GM21526 (cell line): ENCODE data around the gene AVEN.
"Not testable (repeated sequence)": the region's sequence is repeated elsewhere in the genome, so short reads cannot be mapped to it uniquely, and the experiment has no call there.

Experiments used
- ATAC-seq: cut with Tn5 transposase; IDR thresholded peaks from one replicate; pipeline ENCODE4 v1.9.1; 2021; ENCODE audit warnings: moderate library complexity; ENCODE audit not compliant: unreplicated experiment, low FRiP score

Gene AVEN

DNA sequence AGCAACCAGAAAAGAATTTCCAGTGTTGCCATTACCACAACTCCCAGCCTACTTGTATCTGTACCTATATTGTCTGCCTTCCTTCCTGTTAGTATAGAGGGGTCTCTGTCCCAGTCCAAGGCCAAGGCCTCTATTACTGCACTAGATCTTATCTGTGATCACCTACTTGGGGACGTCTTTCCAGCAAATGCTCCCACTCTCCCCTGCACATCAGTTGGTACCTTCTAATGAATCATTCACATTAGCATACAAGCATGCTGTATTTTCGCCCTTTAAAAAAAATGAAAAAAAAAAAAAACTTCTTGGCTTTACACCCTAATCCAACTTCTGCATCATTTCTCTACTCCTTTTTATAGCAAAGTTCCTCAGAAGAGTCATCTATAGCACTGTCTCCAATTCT lies 4.8 kb upstream of the AVEN start:
- ATAC-seq = no peak

DNA sequence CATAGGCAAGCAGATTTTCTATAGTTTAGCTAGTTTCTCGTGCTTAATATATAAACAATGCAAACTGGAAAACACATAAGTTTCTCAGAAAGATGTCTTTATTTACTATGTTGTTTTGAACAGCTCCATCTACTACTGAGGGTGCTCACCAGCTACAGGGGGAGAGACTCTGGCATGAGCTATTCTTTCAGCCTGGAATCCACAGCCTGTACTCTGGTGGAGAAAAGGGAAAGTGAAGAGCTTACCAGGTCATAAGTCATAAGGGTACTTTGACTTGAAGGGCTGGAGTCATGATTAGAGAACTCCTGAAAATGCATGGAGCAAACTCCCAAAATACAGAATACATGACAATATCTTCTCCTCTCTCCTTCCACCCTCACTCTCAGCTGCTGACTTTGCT lies 4.4 kb upstream of the AVEN start:
- ATAC-seq = no peak

DNA sequence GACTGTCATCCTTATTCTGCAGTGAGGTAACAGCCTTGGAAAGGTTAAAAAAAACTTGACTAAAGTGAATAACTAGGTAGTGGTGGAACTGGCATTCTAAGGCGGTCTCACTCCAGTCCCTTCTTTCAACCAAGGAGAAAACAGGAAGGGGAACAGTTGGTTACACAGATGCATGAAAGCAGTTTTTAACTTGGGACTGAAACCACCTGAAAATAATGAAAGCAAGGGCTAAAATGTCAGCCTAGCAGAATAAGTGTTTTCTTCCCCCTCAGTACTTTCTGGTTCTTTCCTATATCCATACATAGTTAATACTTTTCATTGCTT lies 748 bp upstream of the AVEN start:
- peak; percentile 18 for ATAC-seq

DNA sequence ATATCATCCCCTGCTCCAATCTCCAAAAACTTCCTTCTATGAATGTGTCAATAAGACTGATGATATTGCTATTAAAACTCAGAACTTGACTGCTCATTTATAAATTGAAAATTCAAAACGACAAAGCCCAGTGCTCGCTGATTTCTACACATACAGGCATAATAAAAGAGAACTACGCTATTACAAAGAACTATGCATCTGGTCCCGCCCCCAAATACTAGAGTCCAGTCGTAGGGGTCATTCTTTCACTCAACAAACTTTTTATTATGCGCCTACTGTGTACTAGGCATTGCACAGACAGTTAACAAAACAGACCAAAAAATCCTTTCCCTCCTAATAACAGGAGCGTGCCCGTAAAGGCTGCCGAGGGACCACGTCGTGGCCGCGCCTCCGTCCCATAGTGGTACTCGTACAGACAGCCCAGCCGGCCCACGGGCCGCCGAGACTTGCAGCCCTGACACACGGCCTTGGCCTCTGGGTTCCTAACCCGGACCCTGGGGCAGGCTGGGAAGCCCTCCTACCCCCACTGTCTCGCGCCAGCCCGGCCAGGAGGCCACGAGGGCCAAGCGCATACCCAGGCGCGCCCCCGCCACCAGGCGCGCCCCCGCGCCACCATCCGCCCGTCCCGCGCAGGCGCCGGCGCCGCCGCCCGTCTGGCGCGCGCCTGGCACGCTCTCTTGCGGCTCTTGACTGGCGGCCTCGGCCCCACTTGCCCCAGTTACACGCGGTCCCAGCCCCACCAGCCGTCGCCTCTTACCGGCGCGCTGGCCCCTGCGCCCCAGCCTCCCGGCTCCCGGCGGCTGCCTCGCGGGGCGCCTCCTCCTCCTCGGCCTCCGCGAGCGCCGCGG lies 757 bp downstream of the AVEN start:
- ATAC-seq = peak; percentile 57

DNA sequence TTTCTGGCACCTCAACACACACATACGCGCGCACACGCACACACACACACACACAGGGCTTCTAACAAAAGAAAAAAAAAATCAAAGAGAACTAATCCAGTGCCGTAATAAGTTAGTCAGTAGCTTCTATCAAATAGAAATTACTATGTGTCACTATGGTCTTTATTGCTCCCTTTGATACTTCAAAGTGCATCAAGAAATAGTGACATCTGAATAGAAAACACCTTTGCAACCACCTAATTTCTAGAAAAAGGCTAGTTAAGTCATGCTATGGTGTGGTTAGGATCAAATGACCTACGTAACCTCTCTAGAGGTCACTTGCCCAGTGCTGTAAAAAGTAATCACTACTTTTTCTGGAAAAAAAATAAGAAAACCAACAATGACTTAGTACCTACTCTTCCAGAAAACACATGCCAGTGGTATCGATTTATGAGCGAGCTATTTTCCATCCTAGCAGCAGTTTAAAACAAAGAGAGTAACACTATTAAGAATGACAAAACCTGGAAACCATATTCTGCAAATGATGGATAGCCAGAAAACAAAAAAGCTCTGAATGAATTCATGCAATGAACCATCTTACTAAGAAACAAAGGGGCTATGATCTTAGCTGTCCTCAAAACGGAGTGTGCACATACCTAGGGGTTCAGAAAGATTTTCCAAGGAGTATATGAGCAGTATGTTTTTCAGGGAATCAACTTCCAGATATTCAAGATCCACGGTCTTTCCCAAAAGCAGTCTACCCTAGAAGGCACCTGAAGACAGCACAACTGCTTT lies 6.8 kb downstream of the AVEN start:
- ATAC-seq = no peak

DNA sequence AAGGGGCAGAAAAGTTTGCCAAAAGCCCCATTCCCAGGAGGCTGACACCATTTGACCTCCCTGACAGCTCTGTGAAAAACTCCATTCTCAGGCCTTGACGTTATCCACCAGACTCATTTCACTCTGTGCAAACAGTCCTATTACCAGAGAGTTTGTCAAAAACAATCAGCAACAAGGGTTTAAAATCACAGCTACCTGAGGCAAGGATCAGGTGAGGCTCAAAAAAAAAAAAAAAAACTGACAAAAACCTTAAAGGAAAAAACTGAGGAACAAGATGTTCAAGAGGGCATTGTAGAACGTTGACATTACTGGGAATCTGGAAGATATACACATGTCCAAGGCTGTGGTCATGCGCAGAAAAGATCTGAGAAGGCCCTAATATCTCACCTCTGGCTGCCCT lies 11.4 kb downstream of the AVEN start:
- ATAC-seq = no peak

DNA sequence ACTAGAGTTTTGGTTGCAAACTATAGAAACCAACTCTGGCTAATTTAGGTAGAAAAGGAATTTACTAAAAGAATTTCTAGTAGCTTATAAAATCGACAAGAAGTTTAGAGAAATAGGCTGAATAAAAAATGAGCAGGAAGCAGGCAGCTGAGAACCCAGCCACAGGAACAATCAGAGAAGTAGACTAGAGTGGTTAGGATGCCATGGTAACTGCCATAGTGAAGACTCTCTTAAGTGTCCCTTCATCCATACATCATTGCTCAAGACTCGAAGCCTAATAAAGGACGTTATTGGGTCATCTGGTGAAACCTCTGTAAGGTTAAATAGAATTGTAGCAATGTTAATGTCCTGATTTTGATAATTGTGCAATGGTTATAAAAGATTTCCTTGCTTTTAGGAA lies 13.8 kb downstream of the AVEN start:
- ATAC-seq = no peak

DNA sequence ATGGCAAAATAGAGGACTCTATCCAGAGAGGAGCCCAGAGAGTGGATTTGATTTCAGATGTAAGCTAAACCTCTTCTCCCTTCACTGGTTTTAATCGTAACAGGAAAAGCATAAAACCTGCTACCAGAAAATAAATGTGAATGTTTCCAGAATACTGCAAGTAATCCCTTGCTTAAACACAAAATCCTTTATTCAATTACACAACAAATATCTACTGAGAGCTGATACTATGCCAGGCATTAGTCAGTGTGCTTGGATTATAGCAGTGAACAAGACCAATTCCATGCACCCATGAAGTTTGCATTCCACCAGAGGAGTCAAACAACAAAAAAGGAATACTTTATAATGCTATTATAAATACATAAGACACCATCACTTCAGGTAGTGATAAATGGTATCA lies 15.1 kb downstream of the AVEN start:
- ATAC-seq = no peak

DNA sequence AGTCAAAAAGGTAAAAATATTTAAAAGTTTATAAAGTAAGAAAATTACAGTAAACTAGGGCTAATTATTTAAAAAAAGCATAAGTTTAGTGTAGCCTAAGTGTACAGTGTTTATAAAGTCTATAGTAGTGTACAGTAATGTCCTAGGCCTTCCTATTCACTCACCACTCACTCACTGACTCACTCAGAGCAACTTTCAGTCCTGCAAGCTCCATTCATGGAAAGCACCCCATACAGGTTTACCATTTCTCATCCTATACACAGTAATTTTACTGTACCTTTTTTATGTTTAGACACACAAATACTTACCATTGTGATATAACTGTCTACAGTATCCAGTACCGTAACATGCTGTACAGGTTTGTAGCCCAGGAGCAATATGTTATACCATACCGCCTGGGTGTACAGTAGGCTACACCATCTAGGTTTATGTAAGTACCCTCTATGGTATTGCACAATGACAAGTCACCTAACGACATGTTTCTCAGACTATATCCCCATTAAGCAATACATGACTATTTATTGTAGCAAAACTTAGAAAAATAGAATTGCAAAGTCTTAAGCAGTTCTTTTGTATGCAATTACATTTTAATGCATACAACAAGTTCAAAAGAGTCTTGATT lies 19.5 kb downstream of the AVEN start:
- no peak for ATAC-seq

DNA sequence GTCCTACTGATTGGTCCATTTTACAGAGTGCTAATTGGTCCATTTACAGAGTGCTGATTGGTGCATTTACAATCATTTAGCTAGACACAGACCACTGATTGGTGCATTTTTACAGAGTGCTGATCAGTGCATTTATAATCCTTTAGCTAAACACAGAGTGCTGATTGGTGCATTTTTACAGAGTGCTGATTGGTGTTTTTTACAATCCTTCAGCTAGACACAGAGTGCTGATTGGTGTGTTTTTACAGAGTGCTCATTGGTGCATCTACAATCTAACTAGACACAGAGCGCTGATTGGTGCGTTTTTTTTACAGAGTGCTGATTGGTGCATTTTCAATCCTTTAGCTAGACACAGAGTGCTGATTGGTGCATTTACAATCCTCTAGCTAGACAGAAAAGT lies 20.3 kb downstream of the AVEN start:
- not testable (repeated sequence) for ATAC-seq

DNA sequence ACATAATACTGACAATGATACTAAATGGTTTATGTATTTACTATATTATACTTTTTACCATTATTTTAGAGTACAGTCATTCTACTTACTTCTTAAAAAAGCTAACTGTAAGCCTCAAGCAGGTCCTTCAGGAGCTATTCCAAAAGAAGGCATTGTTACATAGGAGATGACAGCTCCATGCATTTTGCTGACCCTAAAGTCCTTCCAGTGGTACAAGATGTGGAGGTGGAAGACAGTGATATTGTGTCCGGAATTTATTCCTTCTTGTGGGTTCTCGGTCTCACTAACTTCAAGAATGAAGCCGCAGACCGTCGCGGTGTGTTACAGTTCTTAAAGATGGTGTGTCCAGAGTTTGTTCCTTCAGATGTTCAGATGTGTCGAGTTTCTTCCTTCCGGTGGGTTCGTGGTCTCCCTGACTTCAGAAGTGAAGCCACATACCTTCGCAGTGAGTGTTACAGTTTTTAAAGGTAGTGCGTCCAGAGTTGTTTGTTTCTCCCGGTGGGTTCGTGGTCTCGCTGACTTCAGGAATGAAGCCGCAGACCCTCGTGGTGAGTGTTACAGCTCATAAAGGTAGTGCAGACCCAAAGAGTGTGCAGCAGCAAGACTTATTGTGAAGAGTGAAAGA lies 20.9 kb downstream of the AVEN start:
- ATAC-seq = no peak

DNA sequence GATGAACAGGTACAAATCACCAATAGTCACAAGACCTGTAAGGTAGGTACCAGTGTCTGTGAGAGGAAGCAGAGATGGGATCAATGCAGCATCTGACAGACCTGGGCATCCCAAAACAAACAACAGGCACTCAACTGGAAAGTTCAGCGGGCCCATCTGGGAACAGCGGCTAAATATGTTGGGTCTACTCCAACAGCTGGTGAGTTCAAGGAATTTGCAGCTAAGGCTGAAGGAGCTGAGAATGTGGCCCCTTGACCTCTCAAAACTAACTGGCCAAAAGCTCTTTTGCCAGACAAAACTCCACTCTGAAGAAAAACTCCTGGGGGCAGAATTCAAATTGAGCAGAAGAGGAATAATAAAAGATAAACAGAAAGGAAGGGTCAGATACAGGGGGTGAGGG lies 24.4 kb downstream of the AVEN start:
- no peak for ATAC-seq

DNA sequence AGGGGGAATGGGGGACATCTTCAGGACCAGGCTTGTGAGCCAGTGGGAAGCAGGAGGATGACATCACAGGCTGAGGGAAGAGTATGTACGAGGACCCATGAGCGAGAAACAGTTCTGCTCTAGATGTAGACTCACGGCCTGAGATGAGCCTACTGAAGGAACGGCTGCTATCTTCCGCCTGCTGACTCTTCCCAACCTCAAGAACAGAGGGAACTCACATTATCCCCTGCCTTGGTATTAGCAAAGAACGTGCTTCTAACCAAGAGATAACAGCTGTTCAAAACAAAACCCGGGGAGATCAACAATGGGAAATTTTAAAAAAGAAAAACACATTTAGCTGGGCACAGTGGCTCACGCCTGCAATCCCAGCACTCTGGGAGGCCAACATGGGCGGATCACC lies 25.3 kb downstream of the AVEN start:
- no peak for ATAC-seq

DNA sequence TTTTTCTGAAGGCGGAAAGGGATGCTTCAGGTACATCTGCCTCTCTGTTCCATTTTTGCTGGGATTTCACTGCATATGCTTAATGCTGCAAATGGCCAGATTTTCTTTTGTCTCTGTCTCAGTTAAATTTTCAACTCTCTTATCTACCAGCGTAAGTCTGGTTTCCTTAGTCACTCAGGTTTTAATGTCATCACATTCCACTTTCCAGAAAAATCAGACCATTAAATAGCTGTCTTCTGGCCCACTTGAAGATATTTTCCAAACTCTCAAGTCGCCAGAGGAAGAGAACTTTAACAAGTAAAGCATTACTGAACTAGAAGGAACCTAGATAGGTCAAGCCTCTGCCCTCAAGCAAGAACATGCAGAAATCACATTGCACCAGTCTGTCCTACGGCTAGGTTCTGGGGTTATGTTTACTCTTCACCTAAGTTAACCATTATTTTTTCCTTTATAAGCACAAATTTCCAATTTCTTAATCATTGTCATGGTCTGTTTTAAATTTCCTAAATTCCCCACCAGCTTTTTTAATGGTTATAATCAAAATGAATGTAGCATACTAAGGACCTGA lies 26.5 kb downstream of the AVEN start:
- no peak for ATAC-seq

DNA sequence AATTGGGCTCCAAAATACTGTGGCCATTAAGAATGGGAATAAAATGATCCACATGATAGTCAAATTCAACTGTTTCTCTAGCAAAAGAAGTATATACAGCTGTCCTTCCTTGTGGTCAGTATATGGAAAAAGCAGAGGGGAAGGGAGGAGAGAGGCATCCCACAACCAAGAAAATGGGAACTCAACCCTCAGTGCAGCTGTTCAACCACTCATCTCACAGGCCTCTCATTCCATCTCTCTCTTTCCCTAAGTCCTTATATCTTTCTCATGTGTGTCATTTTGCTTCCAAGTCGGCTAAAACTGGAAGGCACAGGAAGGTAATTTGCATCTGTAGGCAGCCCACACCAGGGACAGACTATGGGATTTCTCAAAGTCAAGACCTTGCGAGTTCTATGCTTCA lies 27.5 kb downstream of the AVEN start:
- ATAC-seq = no peak

DNA sequence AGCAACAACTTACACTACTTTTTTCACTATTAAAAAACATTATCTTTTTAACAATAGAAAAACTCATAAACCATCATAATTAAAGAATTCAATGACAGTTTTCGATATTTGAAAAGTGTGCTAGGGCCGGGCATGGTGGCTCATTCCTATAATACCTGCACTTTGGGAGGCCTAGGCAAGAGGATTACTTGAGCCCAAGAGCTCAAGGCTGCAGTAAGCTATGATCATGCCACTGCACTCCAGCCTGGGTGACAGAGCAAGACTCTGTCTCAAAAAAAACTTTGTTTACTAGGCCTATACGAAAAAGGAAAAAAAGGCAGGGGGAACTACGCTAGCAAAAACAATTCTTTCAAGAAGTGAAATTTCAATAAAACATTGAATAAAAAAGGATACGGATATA lies 28.1 kb downstream of the AVEN start:
- no peak for ATAC-seq

DNA sequence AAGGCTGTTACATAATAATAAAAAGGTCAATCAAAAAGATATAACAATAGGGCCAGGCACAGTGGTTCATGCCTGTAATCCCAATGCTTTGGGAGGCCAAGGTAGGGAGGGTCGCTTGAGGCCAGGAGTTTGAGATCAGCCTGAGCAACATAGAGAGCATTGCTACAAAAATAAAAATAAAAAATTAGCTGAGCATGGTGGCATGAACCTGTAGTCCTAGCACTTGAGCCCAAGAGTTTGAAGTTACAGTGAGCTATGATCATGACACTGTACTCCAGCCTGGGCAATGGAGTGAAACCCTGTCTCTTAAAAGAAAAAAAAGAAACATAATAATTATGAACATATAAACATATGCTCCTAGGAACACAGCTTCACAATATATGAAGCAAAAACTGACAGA lies 29.3 kb downstream of the AVEN start:
- no peak for ATAC-seq

DNA sequence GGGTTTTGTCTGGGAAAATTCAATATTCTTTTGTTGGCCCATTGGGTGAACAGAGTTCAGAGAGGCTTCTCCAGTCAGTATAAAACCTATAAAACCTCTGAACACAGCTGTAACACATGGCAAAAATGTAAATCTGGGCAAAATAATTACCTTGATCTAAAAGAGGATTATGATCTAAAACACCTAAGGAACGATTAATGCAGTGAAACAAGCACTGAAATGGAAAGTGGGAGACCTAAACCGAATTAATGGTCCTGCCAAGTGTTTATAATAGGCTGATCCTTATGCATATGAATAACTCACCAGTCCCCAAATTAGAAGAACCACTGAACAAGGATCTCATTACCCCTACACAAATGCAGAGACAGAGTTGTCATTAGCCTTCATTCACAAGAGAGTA lies 32.6 kb downstream of the AVEN start:
- no peak for ATAC-seq

DNA sequence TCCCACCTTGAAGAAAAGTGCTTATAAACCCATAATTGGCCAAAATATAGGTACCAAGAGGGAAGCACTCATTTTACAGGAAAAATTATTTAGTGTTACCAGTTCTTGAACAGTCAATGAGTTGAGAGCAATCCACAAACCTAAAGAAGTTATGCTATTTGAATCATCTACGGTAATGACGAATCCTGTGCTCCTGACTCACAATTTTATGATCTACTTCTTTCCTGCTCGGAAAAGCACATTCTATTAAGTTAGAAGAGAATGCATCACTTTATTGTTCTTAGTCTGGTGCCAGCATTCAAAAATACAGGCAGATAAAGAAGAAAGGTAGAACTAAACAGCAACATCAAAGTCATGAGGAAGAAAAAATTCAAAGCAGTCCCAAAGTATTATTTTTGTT lies 37.5 kb downstream of the AVEN start:
- ATAC-seq = no peak

DNA sequence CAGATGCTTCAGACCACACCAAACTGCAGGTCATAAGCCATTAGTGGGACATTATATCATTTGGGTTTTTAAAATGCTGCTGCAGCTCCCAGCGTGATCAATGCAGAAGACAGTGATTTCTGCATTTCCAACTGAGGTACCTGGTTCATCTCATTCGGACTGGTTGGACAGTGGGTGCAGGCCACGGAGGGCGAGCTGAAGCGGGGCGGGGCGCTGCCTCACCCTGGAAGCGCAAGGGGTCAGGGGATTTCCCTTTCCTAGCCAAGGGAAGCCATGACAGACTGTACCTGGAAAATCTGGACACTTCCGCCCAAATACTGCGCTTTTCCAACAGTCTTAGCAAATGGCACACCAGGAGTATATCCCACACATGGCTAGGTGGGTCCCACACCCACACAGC lies 43.3 kb downstream of the AVEN start:
- not testable (repeated sequence) for ATAC-seq

DNA sequence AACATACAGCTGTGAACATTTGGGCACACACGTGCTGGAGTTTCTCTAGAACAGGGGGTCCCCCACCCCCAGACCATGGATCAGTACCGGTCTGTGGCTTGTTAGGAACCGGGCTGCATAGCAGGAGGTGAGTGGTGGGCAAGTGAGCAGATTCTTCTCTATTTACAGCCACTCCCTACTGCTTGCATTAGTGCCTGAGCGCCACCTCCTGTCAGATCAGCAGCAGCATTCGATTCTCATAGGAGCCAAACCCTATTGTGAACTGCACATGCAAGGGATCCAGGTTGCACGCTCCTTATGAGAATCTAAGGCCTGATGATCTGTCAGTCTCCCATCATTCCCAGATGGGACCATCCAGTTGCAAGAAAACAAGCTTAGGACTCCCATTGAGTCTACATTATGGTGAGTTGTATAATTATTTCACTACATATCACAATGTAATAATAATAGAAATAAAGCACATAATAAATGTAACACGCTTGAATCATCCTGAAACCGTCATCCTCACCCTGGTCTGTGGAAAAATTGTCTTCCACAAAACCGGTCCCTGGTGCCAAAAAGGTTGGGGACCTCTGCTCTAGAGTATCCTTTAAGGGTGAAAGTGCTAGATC lies 44.9 kb downstream of the AVEN start:
- ATAC-seq = no peak
